ENCODE measurements around the gene SHISAL1.

SHISAL1 gene

GRCh38 chr22:44224166-44224565 lies 88.6 kb downstream of the SHISAL1 start:
- no peak for DNase-seq

- DNase-seq: no peak
These were observed 90.9 kb downstream of the SHISAL1 start for GRCh38 chr22:44221710-44222475.

- no peak for DNase-seq
These were observed 91.7 kb downstream of the SHISAL1 start for GRCh38 chr22:44220727-44221680.

- no peak for DNase-seq
These were observed 93.5 kb downstream of the SHISAL1 start for GRCh38 chr22:44219101-44219870.

- no peak for DNase-seq
These were observed 94.7 kb downstream of the SHISAL1 start for GRCh38 chr22:44218071-44218470.

- no peak for DNase-seq
These were observed 95.4 kb downstream of the SHISAL1 start for GRCh38 chr22:44217346-44217745.

GRCh38 chr22:44215287-44215686 lies 97.5 kb downstream of the SHISAL1 start:
- no peak for DNase-seq

- DNase-seq: no peak
These were observed 98.0 kb downstream of the SHISAL1 start for GRCh38 chr22:44214764-44215163.

- DNase-seq: no peak
These were observed 98.6 kb downstream of the SHISAL1 start for GRCh38 chr22:44214187-44214586.

- no peak for DNase-seq
These were observed 99.2 kb downstream of the SHISAL1 start for GRCh38 chr22:44213489-44214043.

- no peak for DNase-seq
These were observed 99.8 kb downstream of the SHISAL1 start for GRCh38 chr22:44212936-44213335.

GRCh38 chr22:44211946-44212930 lies 100.5 kb downstream of the SHISAL1 start:
- DNase-seq: no peak

- no peak for DNase-seq
These were observed 101.3 kb downstream of the SHISAL1 start for GRCh38 chr22:44211256-44211945.

- DNase-seq: no peak
These were observed 102.0 kb downstream of the SHISAL1 start for GRCh38 chr22:44210722-44211121.

- DNase-seq: no peak
These were observed 103.4 kb downstream of the SHISAL1 start for GRCh38 chr22:44209343-44209742.

GRCh38 chr22:44207981-44208317 lies 104.8 kb downstream of the SHISAL1 start:
- no peak for DNase-seq

GRCh38 chr22:44207173-44207980 lies 105.4 kb downstream of the SHISAL1 start:
- no peak for DNase-seq

- DNase-seq: no peak
These were observed 106.1 kb downstream of the SHISAL1 start for GRCh38 chr22:44206696-44207095.

GRCh38 chr22:44206330-44206645 lies 106.5 kb downstream of the SHISAL1 start:
- no peak for DNase-seq

Measured in NCI-H1436 (cell line).